Measurements from ENCODE around the gene BCL7A.
"Not testable (repeated sequence)": the region's sequence is repeated elsewhere in the genome, so short reads cannot be mapped to it uniquely, and the experiment has no call there.

Gene BCL7A

DNA sequence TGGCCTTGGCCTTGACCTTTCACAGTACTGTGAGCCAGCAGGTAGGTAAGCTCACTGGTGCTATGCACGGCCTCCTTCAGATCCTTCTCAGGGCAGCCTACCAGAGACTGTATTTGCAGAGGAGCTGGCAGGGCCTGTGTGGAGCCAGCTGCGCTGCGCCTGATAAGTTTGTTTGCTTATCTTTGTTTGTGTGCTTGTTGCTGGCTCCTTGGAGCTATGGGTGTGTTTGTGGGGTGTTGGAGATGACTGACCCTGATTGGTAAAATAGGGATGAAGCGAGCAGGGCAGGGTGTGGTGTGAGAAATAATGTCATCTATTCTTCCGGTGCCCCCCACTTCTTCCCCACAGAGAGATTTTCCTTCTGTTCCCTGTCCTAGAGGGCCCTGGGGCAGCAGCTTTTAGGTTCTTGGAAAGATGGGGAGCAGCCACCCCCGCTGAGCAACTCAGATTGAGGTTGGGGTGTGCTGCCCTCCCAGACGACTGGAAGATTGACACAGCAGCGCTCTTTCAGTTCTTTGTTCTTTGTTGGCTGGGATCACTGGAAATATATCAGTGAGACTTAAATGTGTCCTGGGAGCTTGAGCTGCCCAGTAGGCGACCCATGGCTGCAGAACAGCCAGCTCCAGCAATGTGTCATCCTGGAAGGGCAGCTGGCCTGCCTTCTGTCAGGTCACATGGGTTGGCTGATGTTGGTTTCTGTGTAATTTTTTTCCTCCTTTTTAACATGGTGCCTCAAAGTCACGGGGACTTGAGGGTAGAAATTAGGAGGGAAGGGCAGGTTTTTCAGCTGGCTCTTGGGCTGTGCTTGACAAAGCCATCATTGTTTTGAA is 76.5 kb downstream of the BCL7A start:
- DNase-seq, result no peak

DNA sequence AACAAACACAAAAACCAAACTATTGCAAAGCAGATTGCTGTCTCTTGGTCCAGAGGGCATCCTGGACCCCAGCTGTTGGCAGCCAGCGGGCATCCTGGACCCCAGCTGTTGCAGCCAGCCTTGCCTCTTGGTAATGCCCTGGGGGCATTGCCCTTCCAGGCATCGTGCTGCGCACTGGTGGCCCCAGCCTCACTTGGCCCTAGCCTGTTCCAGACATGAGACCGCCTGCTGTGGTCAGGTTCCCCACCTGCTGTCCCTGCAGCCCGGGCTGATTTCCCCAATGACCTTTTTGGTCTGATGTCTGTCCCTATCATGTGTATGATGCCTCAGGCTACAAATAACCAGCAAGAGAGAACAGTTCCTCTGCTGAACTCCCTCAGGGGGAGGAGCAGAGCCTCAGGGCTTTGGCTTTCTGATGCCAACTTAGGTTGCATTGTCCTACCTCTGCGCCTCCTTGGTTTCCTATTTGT is 77.6 kb downstream of the BCL7A start:
- no peak for DNase-seq

DNA sequence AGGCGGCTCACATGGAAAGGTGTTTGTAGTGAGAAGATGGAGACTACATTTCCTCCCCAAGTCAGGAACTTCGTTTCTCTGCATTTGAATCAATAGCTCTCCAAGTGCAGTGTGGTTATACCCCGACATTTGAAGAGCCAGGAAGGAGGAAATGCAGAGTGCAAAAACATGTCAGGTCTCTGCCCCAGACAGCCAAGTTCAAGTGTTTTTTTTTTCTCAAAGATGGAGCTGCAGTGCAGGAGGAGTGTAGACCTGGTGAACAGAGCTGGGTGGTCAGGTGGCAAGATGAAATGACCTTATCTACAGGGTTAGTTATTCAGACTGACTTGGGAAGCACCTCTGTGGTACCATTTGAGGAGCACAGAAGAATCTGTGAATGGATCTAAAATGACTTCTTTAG is 78.2 kb downstream of the BCL7A start:
- no peak for DNase-seq

DNA sequence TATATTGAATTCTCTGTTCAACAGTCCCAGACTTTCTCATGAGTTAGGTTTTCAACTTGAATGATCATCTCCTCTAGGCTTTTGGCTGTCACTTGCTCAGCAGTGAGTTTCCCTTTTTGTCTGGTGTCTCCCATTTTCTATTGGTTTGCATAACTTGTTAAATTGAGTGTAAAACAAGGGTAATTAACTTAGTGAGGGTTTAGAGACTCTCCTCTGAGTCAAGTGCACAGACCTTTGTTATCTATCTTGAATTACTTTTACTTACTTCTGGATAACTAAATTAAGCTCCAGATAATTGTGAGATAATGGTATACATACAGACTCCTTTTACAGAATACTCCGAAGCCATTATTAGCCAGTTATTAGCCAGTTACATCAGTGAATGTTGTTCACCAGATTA is 78.9 kb downstream of the BCL7A start:
- DNase-seq, result no peak

DNA sequence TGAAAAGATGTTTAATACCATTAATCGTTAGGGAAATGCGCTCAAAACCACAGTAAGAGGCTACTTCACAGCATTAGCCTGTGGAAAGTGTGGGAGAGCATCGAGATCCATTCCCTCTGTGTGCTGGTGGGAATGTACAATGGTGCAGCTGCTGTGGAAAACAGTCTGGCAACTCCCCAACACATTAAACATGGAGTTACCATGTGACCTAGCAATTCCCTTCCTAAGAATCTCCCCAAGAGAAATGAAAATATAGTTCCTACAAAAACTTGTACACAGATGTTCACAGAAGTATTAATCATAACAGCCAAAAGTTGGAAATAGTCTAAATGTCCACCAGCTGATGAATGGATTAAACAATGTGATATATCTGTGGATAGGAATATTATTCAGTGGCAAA is 80.6 kb downstream of the BCL7A start:
- DNase-seq, result no peak

DNA sequence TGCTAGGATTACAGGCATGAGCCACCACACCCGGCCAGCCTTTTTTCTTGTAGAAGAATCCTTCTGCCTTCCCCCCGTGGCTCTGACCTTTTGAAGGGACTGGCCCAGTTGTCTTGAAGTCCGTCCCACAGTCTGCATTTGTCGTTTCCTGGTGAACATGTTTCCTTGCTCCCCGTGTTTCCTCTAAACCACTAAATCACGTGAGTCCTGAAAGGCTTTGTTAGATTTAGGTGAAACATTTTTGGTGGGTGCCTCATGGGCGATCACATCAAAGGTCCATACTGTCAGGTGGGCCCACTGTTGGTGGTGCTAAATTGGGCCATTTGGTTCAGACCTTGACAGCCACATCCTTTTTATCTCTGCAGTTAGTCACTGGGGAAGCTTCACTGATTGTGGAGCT is 83.2 kb downstream of the BCL7A start:
- DNase-seq, result peak; percentile 28 to 41

DNA sequence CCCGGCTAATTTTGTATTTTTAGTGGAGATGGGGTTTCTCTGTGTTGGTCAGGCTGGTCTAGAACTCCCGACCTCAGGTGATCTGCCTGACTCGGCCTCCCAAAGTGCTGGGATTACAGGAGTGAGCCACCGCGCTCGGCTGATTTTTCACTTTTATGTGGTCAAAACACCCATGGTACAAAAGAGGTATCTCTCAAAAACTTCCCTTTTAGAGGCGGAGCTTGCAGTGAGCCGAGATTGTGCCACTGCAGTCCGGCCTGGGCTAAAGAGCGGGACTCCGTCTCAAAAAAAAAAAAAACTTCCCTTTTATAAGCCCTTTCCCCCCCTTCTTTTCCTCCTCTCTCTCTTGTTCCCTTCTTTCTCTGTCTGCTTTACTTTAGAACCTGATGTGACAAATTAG is 83.8 kb downstream of the BCL7A start:
- DNase-seq, result not testable (repeated sequence)

DNA sequence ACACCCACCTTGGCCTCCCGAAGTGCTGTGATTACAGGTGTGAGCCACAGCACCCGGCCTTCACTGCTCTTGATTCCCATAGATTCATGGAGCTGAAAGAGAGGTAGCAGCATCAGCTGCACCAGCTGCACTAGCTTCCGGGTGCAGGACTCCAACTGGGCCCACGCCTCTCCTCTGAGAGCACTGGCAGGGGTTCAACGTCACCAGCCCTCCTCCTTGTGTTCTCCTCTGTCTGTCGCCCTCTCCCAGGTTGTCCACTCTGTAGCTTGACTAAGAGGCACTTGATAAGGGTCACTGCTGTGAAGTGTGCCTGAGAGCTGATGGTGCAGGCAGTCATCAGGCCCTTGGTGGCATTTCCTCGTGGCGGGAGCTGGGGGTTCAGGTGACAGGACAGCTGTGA is 85.2 kb downstream of the BCL7A start:
- DNase-seq, result no peak

DNA sequence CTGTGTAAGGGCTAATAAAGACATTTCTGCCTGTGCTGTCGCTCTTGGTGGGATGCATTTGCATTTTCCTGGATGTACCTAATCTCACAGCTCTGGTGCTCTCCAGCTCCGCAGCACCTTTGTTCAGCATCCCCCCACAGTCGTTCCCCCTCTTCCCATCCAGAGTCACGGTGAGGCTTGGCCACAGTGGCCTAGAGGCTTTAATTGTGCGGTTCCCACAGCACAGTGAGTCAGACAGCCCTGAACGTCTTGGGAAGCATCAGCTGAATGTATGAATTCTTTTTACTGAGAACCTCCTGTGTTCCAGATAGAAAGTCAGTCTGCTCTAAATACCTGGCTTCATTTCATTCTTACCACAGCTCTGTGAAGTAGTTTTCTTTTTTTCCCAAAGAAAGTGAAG is 85.6 kb downstream of the BCL7A start:
- no peak for DNase-seq

DNA sequence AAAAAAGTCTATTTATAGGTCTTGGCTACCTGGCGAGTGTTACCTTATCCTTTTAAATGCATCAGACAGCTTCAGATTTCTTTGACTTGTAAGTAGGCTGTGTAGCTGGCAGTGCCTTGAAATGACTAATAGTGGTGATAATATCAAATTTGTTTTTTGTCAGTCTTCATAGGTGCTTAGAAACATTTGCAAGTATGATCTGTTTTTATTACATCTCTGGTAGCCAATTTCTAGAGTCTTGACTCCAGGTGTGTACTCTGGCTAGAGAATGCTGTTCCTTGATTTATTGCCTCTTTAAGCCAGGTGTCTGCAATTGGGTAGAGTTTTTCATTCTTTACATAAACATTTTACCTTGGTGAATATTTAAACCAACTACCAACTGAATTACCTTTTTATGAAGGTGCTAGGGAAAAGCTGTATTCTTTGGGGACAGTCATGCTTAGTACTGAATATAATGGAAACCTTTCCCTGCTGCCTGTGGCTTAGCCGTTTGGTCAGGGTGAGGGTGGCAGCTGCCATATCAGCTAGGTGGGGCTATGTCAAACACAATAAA is 89.5 kb downstream of the BCL7A start:
- no peak for DNase-seq

Measured in activated CD4-positive, alpha-beta T cell treated with anti-CD3 and anti-CD28 coated beads, Interleukin-2, amount 50 U/mL, for 48 hours (primary cell).